ENCODE measurements around the gene DNAJB13. TPM values are rescaled to one million over a fixed set of nuclear protein-coding genes. Genes with fewer than 3 reads are reported as not detected.

The DNAJB13 gene
- total and polyA plus RNA-seq, 2 of the 4 experiments (the other 2 are of a cell fraction) = 0.18 to 0.48 TPM

DNA sequence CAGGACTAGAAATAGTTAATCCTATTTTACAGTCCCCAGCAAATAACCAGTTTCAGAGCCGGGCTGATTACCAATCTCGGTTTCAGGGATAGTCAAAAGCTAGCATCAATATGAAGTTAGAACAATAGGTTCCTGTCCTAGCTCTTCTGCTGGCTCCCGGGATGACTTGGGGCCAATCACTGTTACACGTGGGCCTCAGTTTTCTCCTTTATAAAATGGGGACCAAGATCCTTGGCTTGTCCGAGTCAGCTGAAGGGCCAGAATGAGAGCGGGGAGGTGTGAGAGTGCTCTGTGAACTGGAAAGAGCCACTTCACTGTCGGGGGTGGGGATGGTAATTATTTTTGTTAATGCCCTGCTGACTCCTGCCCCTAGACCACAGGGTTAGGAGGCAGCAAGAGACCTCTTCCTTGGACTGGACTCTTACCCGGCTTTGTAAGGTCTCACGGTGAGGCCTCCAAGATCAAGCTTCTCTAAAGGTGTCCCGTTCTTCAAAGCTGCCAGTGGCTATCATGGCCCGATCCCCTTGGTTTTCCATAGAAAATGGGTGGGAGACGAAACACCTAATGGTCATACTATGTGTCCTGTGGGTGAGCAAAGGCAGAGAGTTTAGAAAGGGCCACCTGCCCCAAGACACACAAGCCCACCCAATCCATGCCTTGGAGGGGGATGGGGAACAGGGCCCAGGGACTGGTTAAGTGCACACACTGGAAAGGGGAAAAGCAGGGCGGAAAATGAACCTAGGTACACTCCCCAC is 30.4 kb downstream of the DNAJB13 start:
- no peak for ATAC-seq (ENCODE audit: low read depth)
- TF ChIP-seq, protein P1, sequence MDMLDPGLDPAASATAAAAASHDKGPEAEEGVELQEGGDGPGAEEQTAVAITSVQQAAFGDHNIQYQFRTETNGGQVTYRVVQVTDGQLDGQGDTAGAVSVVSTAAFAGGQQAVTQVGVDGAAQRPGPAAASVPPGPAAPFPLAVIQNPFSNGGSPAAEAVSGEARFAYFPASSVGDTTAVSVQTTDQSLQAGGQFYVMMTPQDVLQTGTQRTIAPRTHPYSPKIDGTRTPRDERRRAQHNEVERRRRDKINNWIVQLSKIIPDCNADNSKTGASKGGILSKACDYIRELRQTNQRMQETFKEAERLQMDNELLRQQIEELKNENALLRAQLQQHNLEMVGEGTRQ (IDR thresholded peaks at IDR 0.05; ENCODE audit: low read depth, low read length) = no peak
- TF ChIP-seq RFX5 (IDR thresholded peaks at IDR 0.05; ENCODE audit: low read depth, low read length) = no peak
- no peak for TF ChIP-seq POLR2A (IDR thresholded peaks at IDR 0.05; ENCODE audit: low read depth, low read length)
- TF ChIP-seq FOS (IDR thresholded peaks at IDR 0.05; ENCODE audit: low read depth, low read length) = no peak
- TF ChIP-seq MAZ (IDR thresholded peaks at IDR 0.05; ENCODE audit: borderline replicate concordance, low read depth, low read length) = no peak
- no peak for TF ChIP-seq MXI1 (IDR thresholded peaks at IDR 0.05; ENCODE audit: borderline replicate concordance, low read depth, low read length)
- dilution Hi-C loops (cut with HindIII; ENCODE audit: low sequenced_read_pairs, unreplicated experiment) (no loop called here), in situ Hi-C loops (cut with MboI; ENCODE audit: low sequenced_read_pairs) (no loop called here), intact Hi-C loops (cut with micrococcal nuclease) (loop anchor here (10.0 kb wide), 1 partner anchor 334 kb away; the partner anchor contains the start of gene P4HA3)
- Histone ChIP-seq H3K23ac (ENCODE audit: low read depth, low read length) (no peak overlapping the region), H2BK20ac (ENCODE audit: low read depth, low read length) (no peak overlapping the region), H4K20me1 (ENCODE audit: insufficient read depth, low read length) (peaks cover 3% of the 10 kb centered on the region; the same call in 1 of the 2 replicates), H2BK5ac (ENCODE audit: low read depth, low read length, poor library complexity, severe bottlenecking) (no peak overlapping the region), H2BK15ac (ENCODE audit: low read depth, low read length) (no peak overlapping the region), H3K9ac (ENCODE audit: low read depth, low read length) (no peak overlapping the region), H3K9me1 (ENCODE audit: insufficient read depth, low read length) (peaks cover 9% of the 10 kb centered on the region; the same call in 1 of the 2 replicates), H3K4ac (ENCODE audit: low read depth, low read length) (no peak overlapping the region), H3K79me1 (ENCODE audit: low read depth in 1 of 2, low read length in 2 of 2) (0 out of 4 replicates have a peak, but pooled peaks cover 0 to 10% of the 10 kb centered on the region in 2 experiments), H2AK5ac (ENCODE audit: low read depth, low read length) (no peak overlapping the region), H3K9me3 (ENCODE audit: control insufficient read depth, insufficient read depth, low read length) (no peaks in the 10 kb centered on the region), H3K4me2 (ENCODE audit: low read depth, low read length) (no peak overlapping the region), H2BK120ac (ENCODE audit: low read depth, low read length) (no peak overlapping the region), H4K91ac (ENCODE audit: insufficient read depth, low read depth, low read length) (no peak overlapping the region), H3K27ac (ENCODE audit: insufficient read depth, low read length) (no peak overlapping the region), H3K56ac (ENCODE audit: extremely low read depth, insufficient read depth, low read length) (no peak overlapping the region), H4K8ac (ENCODE audit: low read depth in 2 of 2, low read length in 2 of 2) (no peak overlapping the region), H3K4me1 (ENCODE audit: control insufficient read depth, insufficient read depth, low read length) (no peaks in the 10 kb centered on the region; the same call in 1 of the 2 replicates), H2AFZ (replicated peaks; ENCODE audit: low read length, poor library complexity) (no peak overlapping the region), H3K27me3 (ENCODE audit: control insufficient read depth, insufficient read depth, low read length) (no peaks in the 10 kb centered on the region), H2AK9ac (replicated peaks; ENCODE audit: low read depth, low read length, poor library complexity) (no peak overlapping the region), H3K18ac (ENCODE audit: low read depth, low read length) (no peak overlapping the region), H4K5ac (ENCODE audit: low read depth, low read length) (no peak overlapping the region), H3K36me3 (ENCODE audit: control insufficient read depth, insufficient read depth, low read length) (no peaks in the 10 kb centered on the region), H3K4me3 (ENCODE audit: insufficient read depth, low read depth, low read length) (no peak overlapping the region), H3K14ac (replicated peaks; ENCODE audit: low read depth, low read length) (no peak overlapping the region)
- 83% methylated on average over 2 of the region's 13 CpGs; no CpG with 5 or more reads in 1 of the 2 experiments for WGBS, 2 experiments (ENCODE audit: extremely low coverage in 2 of 2, insufficient read length in 1 of 2)
- ChIA-PET CTCF (no interaction called here), POLR2A (ENCODE audit: unreplicated experiment) (no interaction called here)
- BruUV-seq (replicated peaks) = no TSS peak
- DNase-seq = no peak

Data from IMR-90 (cell line).